ENCODE data around the gene CFAP99. TPM values are rescaled to one million over a fixed set of nuclear protein-coding genes. Genes with fewer than 3 reads are reported as not detected.

The CFAP99 gene
- total and polyA plus RNA-seq, 2 of the 8 experiments (the other 6 are each of a cell fraction or from before 2014, with no cell fraction given) = not detected

GRCh38 chr4:2470791-2471190 is 52.0 kb downstream of the CFAP99 start:
- no peak overlapping the region for H2BK15ac ChIP-seq (ENCODE audit: low read length)

More at GRCh38 chr4:2470791-2471190, 52.0 kb downstream of the CFAP99 start:
- H2BK5ac ChIP-seq (ENCODE audit: low read depth, low read length) = no peak overlapping the region
- H3K18ac ChIP-seq (ENCODE audit: extremely low read depth, low read length) = no peak overlapping the region
- H3K4me2 ChIP-seq (ENCODE audit: insufficient read depth in 1 of 2, low read depth in 2 of 2, low read length in 2 of 2) = peak overlapping the region; percentile 73 to 81
- peaks cover 11% of the 10 kb centered on the region for H3K23me2 ChIP-seq (ENCODE audit: low read depth, low read length)
- H3K4me1 ChIP-seq (replicated peaks in 1 of 4; ENCODE audit: control insufficient read depth in 3 of 4, insufficient read depth in 4 of 4, low read length in 3 of 4) = peaks cover 0 to 6% (median 0%) of the 10 kb centered on the region in 4 experiments; a peak in 2 of 7 replicates
- peaks cover 51 to 81% of the 10 kb centered on the region in 2 experiments for H3K79me2 ChIP-seq (ENCODE audit: control insufficient read depth in 1 of 2, insufficient read depth in 2 of 2, low read length in 2 of 2)
- H3K9me3 ChIP-seq (ENCODE audit: insufficient read depth in 2 of 2, low read depth in 1 of 2, low read length in 1 of 2) = no peaks in the 10 kb centered on the region
- no peak overlapping the region for H2AK5ac ChIP-seq (ENCODE audit: low read depth, low read length)
- peaks cover 0 to 25% (median 10%) of the 10 kb centered on the region in 4 experiments; a peak in 5 of 8 replicates for H3K36me3 ChIP-seq (ENCODE audit: control insufficient read depth in 2 of 4, insufficient read depth in 4 of 4, low read length in 3 of 4)
- H3K9ac ChIP-seq (replicated peaks in 1 of 4; ENCODE audit: extremely low read depth in 1 of 4, low read depth in 3 of 4, low read length in 3 of 4) = no peak overlapping the region
- FAIRE-seq (no peak), DNase-seq (ENCODE audit: low read depth in 1 of 2, low spot score in 2 of 2) (no peak)
- H3K23ac ChIP-seq (ENCODE audit: insufficient read length) = no peak overlapping the region
- POLR2A ChIA-PET (ENCODE audit: partially characterized antibody) = interaction anchor here (0.9 to 1.8 kb wide), 4 partner anchors 11 to 232 kb away, joined by 3 to 6 read pairs (median 4); no protein-coding TSS in a partner anchor
- TF ChIP-seq BCL11A (IDR thresholded peaks at IDR 0.05; ENCODE audit: low read depth in 2 of 2, low read length in 2 of 2) (no peak), CEBPB (IDR thresholded peaks at IDR 0.05; ENCODE audit: low read depth, low read length) (no peak), MAX (IDR thresholded peaks at IDR 0.05) (no peak), USF2 (IDR thresholded peaks at IDR 0.05; ENCODE audit: low read length) (no peak), MAFK (IDR thresholded peaks at IDR 0.05; ENCODE audit: low read depth, low read length) (no peak), CREB1 (IDR thresholded peaks at IDR 0.05) (no peak), TEAD4 (IDR thresholded peaks at IDR 0.05; ENCODE audit: low read depth, low read length) (no peak), SAP30 (IDR thresholded peaks at IDR 0.05; ENCODE audit: insufficient read depth, insufficient replicate concordance, low read length) (no peak), BACH1 (IDR thresholded peaks at IDR 0.05; ENCODE audit: low read length) (no peak), SUZ12 (IDR thresholded peaks at IDR 0.05; ENCODE audit: low read length) (no peak)
- CTCF ChIA-PET (ENCODE audit: partially characterized antibody) = no interaction called here
- no peak overlapping the region for H4K5ac ChIP-seq (ENCODE audit: insufficient read length, low read depth, low read length)
- no peak overlapping the region for H3K14ac ChIP-seq (ENCODE audit: insufficient read length)
- peak overlapping the region in 3 of 4 experiments; percentile 88 to 92 (median 88); a peak in 4 of 8 replicates for H3K4me3 ChIP-seq (ENCODE audit: extremely low read depth in 1 of 4, insufficient read depth in 2 of 4, low read depth in 3 of 4, low read length in 4 of 4)
- H3K79me1 ChIP-seq (ENCODE audit: low read depth, low read length) = no peaks in the 10 kb centered on the region; the same call in 1 of the 2 replicates
- H3K27me3 ChIP-seq (replicated peaks in 1 of 4; ENCODE audit: control insufficient read depth in 3 of 4, extremely low read depth in 1 of 4, insufficient read depth in 3 of 4, low read length in 3 of 4) = no peaks in the 10 kb centered on the region
- H2BK12ac ChIP-seq (ENCODE audit: low read depth, low read length) = no peak overlapping the region
- H4K20me1 ChIP-seq (replicated peaks in 1 of 2; ENCODE audit: control insufficient read depth in 1 of 2, insufficient read depth in 2 of 2, low read length in 2 of 2) = peaks cover 8 to 23% of the 10 kb centered on the region in 2 experiments
- no peak overlapping the region for H3K27ac ChIP-seq (ENCODE audit: low read depth, low read length)
- H4K91ac ChIP-seq (replicated peaks; ENCODE audit: insufficient read length, low read length) = no peak overlapping the region
- H2AFZ ChIP-seq (ENCODE audit: low read length) = no peak overlapping the region
- 91% methylated on average over 7 of the region's 7 CpGs; no CpG with 5 or more reads in 1 of the 2 experiments for WGBS, 2 experiments (ENCODE audit: extremely low coverage in 1 of 2, insufficient coverage in 1 of 2, insufficient read length in 1 of 2, insufficient replicate concordance in 2 of 2, low coverage in 1 of 2, low lambda C conversion rate in 2 of 2, missing lambda C conversion rate in 1 of 2)
- no peak overlapping the region for H4K8ac ChIP-seq (ENCODE audit: extremely low read depth, insufficient read depth, low read length)
- H2BK120ac ChIP-seq (replicated peaks; ENCODE audit: low read depth, low read length) = no peak overlapping the region
- H2BK20ac ChIP-seq (ENCODE audit: low read length) = no peak overlapping the region
- no peak overlapping the region for H3K56ac ChIP-seq (replicated peaks; ENCODE audit: insufficient read length, low read depth, low read length)
- no peak overlapping the region for H3K4ac ChIP-seq (replicated peaks; ENCODE audit: insufficient read length, low read depth, low read length)

All from H1 (cell line).